ENCODE results near the gene NAPA. TPM values are rescaled to one million over a fixed set of nuclear protein-coding genes. Genes with fewer than 3 reads are reported as not detected.

Gene NAPA
- total RNA-seq, 4 donors from 2014 or later: 127 to 272 (median 212) TPM

GRCh38 chr19:47499863-47500830 is 14.7 kb downstream of the NAPA start:
- H3K27me3 ChIP-seq: no peaks in the 10 kb centered on the region
- H3K9me3 ChIP-seq: no peaks in the 10 kb centered on the region
- in situ Hi-C loops (cut with MboI; ENCODE audit: low sequenced_read_pairs in 4 of 4) (no loop called here), intact Hi-C loops (cut with DNase I; ENCODE audit: low total_unique reads) (loop anchor here (5.0 kb wide), 1 partner anchor 197 kb away; no protein-coding TSS in a partner anchor)
- TF ChIP-seq POLR2A (IDR thresholded peaks at IDR 0.05) (no peak), CTCF (IDR thresholded peaks at IDR 0.05 in 4 of 5, conservative IDR thresholded peaks at IDR 0.05 in 1 of 5) (no peak)
- ATAC-seq (peak; percentile 30 to 53), DNase-seq (peak in 1 of 2 donors; percentile 63)
- H3K4me3 ChIP-seq: no peak overlapping the region
- H3K4me1 ChIP-seq: peaks cover 40 to 62% of the 10 kb centered on the region in 2 donors
- peak overlapping the region; percentile 72 to 86 (median 74) for H3K27ac ChIP-seq
- H3K36me3 ChIP-seq: peaks cover 0 to 52% of the 10 kb centered on the region in 2 donors

GRCh38 chr19:47499371-47499770 is 15.5 kb downstream of the NAPA start:
- Histone ChIP-seq H3K36me3 (peaks cover 0 to 52% of the 10 kb centered on the region in 2 donors), H3K4me3 (no peak overlapping the region), H3K27ac (peak overlapping the region; percentile 72 to 86 (median 74)), H3K9me3 (no peaks in the 10 kb centered on the region), H3K4me1 (peaks cover 34 to 60% of the 10 kb centered on the region in 2 donors), H3K27me3 (no peaks in the 10 kb centered on the region)
- in situ Hi-C loops (cut with MboI; ENCODE audit: low sequenced_read_pairs in 4 of 4) (no loop called here), intact Hi-C loops (cut with DNase I; ENCODE audit: low total_unique reads) (loop anchor here (5.0 kb wide), 1 partner anchor 198 kb away; no protein-coding TSS in a partner anchor)
- DNase-seq (no peak), ATAC-seq (no peak)
- TF ChIP-seq POLR2A (IDR thresholded peaks at IDR 0.05) (no peak), CTCF (IDR thresholded peaks at IDR 0.05 in 4 of 5, conservative IDR thresholded peaks at IDR 0.05 in 1 of 5) (no peak)

- in situ Hi-C loops (cut with MboI; ENCODE audit: low sequenced_read_pairs in 4 of 4): no loop called here
- Histone ChIP-seq H3K9me3 (no peaks in the 10 kb centered on the region), H3K36me3 (peaks cover 0 to 54% of the 10 kb centered on the region in 2 donors), H3K27ac (peak overlapping the region; percentile 72 to 86 (median 74)), H3K27me3 (no peaks in the 10 kb centered on the region), H3K4me1 (peaks cover 28 to 53% of the 10 kb centered on the region in 2 donors), H3K4me3 (no peak overlapping the region)
- ATAC-seq (no peak), DNase-seq (no peak)
- TF ChIP-seq CTCF (IDR thresholded peaks at IDR 0.05 in 4 of 5, conservative IDR thresholded peaks at IDR 0.05 in 1 of 5) (no peak), POLR2A (IDR thresholded peaks at IDR 0.05) (no peak)
- intact Hi-C loops (cut with DNase I; ENCODE audit: low total_unique reads): loop anchor here (5.0 kb wide), 1 partner anchor 199 kb away; no protein-coding TSS in a partner anchor
Observed at GRCh38 chr19:47498561-47498960, 16.3 kb downstream of the NAPA start.

- in situ Hi-C loops (cut with MboI; ENCODE audit: low sequenced_read_pairs in 4 of 4) (no loop called here), intact Hi-C loops (cut with DNase I; ENCODE audit: low total_unique reads) (loop anchor here (5.0 kb wide), 1 partner anchor 199 kb away; no protein-coding TSS in a partner anchor)
- no peak for DNase-seq
- Histone ChIP-seq H3K4me3 (no peak overlapping the region), H3K27me3 (no peaks in the 10 kb centered on the region), H3K4me1 (peaks cover 27 to 47% of the 10 kb centered on the region in 2 donors), H3K27ac (peak overlapping the region; percentile 72 to 86 (median 74)), H3K9me3 (no peaks in the 10 kb centered on the region), H3K36me3 (peaks cover 0 to 54% of the 10 kb centered on the region in 2 donors)
- ATAC-seq: no peak
- no peak for TF ChIP-seq CTCF (IDR thresholded peaks at IDR 0.05 in 4 of 5, conservative IDR thresholded peaks at IDR 0.05 in 1 of 5)
Observed at GRCh38 chr19:47497821-47498520, 16.9 kb downstream of the NAPA start.
